ENCODE results near the gene KRTAP12-3. TPM values are rescaled to one million over a fixed set of nuclear protein-coding genes. Genes with fewer than 3 reads are reported as not detected.
"Not testable (repeated sequence)": the region's sequence is repeated elsewhere in the genome, so short reads cannot be mapped to it uniquely, and the experiment has no call there.

KRTAP12-3 gene
- total and polyA plus RNA-seq, 9 donors = not detected

DNA sequence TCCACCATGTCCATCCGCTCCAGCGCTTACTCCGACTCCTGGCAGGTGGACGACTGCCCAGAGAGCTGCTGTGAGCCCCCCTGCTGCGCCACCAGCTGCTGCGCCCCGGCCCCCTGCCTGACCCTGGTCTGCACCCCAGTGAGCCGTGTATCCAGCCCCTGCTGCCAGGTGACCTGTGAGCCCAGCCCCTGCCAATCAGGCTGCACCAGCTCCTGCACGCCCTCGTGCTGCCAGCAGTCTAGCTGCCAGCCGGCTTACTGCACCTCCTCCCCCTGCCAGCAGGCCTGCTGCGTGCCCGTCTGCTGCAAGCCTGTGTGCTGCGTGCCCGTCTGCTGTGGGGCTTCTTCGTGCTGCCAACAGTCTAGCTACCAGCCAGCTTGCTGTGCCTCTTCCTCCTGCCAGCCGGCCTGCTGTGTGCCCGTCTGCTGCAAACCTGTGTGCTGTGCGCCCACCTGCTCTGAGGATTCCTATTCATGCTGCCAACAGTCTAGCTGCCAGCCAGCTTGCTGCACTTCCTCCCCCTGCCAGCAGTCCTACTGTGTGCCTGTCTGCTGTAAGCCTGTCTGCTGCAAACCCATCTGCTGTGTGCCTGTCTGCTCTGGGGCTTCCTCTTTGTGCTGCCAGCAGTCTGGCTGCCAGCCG, 30.4 kb upstream of the KRTAP12-3 start:
- not testable (repeated sequence) for H3K27ac ChIP-seq (ENCODE audit: low read length); H3K4me1 ChIP-seq (ENCODE audit: control insufficient read depth, insufficient read depth, low read length); H3K36me3 ChIP-seq (ENCODE audit: control insufficient read depth, insufficient read depth, low read length); H3K27me3 ChIP-seq (ENCODE audit: control insufficient read depth, insufficient read depth, low read length); H3K4me3 ChIP-seq (ENCODE audit: low read length); DNase-seq
- peaks cover 20% of the 10 kb centered on the region for H3K9me3 ChIP-seq (replicated peaks; ENCODE audit: control insufficient read depth, low read depth, low read length)
- WGBS (ENCODE audit: insufficient coverage) = 82% methylated on average over 13 of the region's 20 CpGs

DNA sequence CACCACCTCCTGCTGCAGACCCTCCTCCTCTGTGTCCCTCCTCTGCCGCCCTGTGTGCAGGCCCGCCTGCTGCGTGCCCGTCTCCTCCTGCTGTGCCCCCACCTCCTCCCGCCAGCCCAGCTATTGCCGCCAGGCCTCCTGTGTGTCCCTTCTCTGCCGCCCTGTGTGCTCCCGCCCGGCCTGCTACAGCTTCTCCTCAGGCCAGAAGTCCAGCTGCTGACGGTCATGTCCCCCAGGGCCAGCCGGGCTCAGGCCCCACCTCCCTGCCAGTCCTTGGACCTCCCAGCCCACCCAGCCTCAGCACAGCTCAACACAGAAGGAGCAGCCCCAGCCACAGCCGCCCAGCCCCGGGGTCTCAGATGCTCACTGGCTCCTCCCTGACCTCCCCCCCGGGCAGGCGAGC, 29.9 kb upstream of the KRTAP12-3 start:
- not testable (repeated sequence) for H3K36me3 ChIP-seq (ENCODE audit: control insufficient read depth, insufficient read depth, low read length); H3K4me1 ChIP-seq (ENCODE audit: control insufficient read depth, insufficient read depth, low read length); DNase-seq; H3K27ac ChIP-seq (ENCODE audit: low read length); H3K4me3 ChIP-seq (ENCODE audit: low read length); H3K27me3 ChIP-seq (ENCODE audit: control insufficient read depth, insufficient read depth, low read length)
- WGBS (ENCODE audit: insufficient coverage) = 26% methylated on average over 14 of the region's 15 CpGs
- peaks cover 18% of the 10 kb centered on the region for H3K9me3 ChIP-seq (replicated peaks; ENCODE audit: control insufficient read depth, low read depth, low read length)

DNA sequence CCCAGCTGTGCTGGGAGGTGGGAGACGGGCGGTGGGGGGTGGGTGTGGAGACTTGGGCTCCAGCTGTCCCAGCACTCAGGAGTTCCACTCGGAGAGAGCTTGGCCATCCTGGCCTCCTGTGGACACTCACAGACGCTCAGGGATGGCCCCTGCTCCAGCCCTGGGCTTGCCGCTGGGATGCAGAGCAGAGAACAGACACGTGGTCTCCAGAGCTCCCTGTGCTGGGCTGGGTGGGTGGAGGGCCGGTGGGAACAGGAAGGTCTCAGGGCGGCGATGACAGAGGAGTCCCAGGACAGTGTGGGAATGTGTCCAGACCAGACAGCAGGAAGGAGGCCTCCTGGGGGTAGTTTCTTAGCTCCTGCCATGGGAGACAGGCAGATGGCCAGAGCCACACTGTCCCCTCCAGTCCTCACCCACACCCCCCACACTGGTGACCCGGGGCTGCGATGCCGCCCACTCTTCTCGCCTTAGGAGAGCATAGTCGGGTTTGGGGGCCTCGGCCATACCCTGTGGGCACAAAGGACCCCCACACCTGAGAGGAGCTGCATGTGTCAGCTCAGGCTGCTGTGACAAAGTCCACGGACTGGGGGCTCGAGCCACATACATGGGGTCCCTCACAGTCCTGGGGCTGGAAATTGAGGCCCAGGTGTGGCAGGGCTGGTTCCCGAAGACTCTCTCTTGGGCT, 28.9 kb upstream of the KRTAP12-3 start:
- H3K27me3 ChIP-seq (ENCODE audit: control insufficient read depth, insufficient read depth, low read length) = peaks cover 6% of the 10 kb centered on the region
- peaks cover 3% of the 10 kb centered on the region for H3K4me1 ChIP-seq (ENCODE audit: control insufficient read depth, insufficient read depth, low read length)
- H3K36me3 ChIP-seq (ENCODE audit: control insufficient read depth, insufficient read depth, low read length) = no peaks in the 10 kb centered on the region
- no peak overlapping the region for H3K27ac ChIP-seq (ENCODE audit: low read length)
- peaks cover 13% of the 10 kb centered on the region for H3K9me3 ChIP-seq (replicated peaks; ENCODE audit: control insufficient read depth, low read depth, low read length)
- 58% methylated on average over 9 of the region's 18 CpGs for WGBS (ENCODE audit: insufficient coverage)
- H3K4me3 ChIP-seq (ENCODE audit: low read length) = no peak overlapping the region
- DNase-seq = no peak

DNA sequence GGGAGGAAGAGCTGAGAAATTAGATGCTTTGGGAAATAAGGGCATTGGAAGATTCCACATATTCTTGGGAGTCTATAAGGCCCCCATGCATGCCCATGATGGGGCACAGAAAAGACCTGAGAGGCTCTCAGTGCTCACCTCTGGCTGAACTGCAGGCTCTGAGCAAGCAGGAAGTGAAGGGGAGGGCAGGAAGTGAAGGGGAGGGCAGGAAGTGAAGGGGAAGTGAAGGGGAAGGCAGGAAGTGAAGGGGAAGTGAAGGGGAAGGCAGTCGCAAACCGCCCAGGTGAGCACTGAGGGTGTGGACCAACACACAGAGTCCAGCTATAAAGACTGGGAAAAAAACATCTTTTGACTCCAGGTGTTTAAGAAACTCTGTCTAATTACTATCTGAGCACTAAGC, 27.3 kb upstream of the KRTAP12-3 start:
- Histone ChIP-seq H3K9me3 (replicated peaks; ENCODE audit: control insufficient read depth, low read depth, low read length) (peaks cover 7% of the 10 kb centered on the region), H3K4me1 (ENCODE audit: control insufficient read depth, insufficient read depth, low read length) (peaks cover 3% of the 10 kb centered on the region), H3K27me3 (ENCODE audit: control insufficient read depth, insufficient read depth, low read length) (peaks cover 6% of the 10 kb centered on the region), H3K4me3 (ENCODE audit: low read length) (no peak overlapping the region), H3K27ac (ENCODE audit: low read length) (no peak overlapping the region), H3K36me3 (ENCODE audit: control insufficient read depth, insufficient read depth, low read length) (no peaks in the 10 kb centered on the region)
- DNase-seq = no peak
- 76% methylated on average over 2 of the region's 2 CpGs for WGBS (ENCODE audit: insufficient coverage)

DNA sequence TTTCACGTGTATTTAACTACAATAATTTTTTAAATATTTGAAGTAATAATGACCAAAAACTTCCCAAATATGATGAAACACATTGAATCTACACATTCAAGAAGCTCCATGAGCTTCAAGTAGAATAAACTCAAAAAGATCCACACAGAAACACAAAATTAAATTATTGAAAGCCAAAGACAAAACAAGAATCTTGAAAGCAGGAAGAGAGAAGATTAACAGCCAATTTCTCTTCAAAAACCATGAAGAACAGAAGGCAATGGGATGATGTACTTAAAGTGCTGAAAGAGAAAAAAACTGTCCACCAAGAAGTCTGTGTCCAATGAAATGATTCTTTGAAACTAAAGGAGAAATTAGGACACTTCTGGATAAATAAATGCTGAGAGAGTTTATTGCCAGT, 25.7 kb upstream of the KRTAP12-3 start:
- Histone ChIP-seq H3K4me1 (ENCODE audit: control insufficient read depth, insufficient read depth, low read length) (peaks cover 3% of the 10 kb centered on the region), H3K4me3 (ENCODE audit: low read length) (no peak overlapping the region), H3K9me3 (replicated peaks; ENCODE audit: control insufficient read depth, low read depth, low read length) (peaks cover 7% of the 10 kb centered on the region), H3K27ac (ENCODE audit: low read length) (no peak overlapping the region), H3K36me3 (ENCODE audit: control insufficient read depth, insufficient read depth, low read length) (no peaks in the 10 kb centered on the region), H3K27me3 (ENCODE audit: control insufficient read depth, insufficient read depth, low read length) (peaks cover 6% of the 10 kb centered on the region)
- no CpG with 5 or more reads among the region's 1 CpG for WGBS (ENCODE audit: insufficient coverage)
- DNase-seq = no peak

DNA sequence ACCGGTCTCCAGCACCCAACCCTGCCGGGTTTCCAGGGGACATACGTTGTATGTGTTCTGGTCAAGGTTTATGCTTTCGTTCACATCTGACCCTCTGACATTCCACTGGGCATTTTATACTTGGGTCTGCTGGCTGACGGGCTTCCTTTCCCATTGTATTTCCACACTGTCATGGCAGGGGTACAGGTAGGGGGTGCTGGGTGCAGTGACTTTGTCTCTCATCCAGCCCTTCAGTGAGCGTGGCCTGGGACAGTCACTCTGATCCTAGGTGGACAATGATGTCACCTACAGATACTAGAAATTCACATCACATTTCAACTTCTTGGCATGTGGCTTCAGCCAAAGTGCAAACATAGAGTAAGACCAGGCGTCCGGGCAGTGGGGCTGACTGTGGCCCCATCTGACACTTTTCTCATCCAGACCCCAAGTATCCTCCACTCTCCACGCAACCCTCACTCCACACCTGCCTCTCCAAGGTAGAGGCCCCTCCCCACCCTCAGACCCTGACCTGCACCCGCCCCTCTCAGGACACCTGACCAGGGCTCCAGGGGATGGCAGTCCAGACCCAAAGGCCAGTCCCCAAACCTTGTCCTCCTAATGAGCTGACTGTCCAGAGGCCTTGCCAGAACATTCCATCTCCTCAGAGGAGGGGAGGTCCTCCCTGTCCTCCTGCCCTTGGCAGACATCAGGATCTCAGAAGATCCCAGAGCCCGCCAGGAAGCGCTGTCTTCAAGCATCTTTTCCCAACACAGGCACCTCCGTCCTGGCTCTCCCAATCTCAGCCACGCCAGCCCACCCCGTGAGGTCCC, 21.3 kb upstream of the KRTAP12-3 start:
- H3K27ac ChIP-seq (ENCODE audit: low read length) = no peak overlapping the region
- no peak overlapping the region for H3K4me3 ChIP-seq (ENCODE audit: low read length)
- peaks cover 6% of the 10 kb centered on the region for H3K9me3 ChIP-seq (replicated peaks; ENCODE audit: control insufficient read depth, low read depth, low read length)
- H3K27me3 ChIP-seq (ENCODE audit: control insufficient read depth, insufficient read depth, low read length) = no peaks in the 10 kb centered on the region
- DNase-seq = no peak
- 72% methylated on average over 13 of the region's 15 CpGs for WGBS (ENCODE audit: insufficient coverage)
- peaks cover 2% of the 10 kb centered on the region for H3K4me1 ChIP-seq (ENCODE audit: control insufficient read depth, insufficient read depth, low read length)
- no peaks in the 10 kb centered on the region for H3K36me3 ChIP-seq (ENCODE audit: control insufficient read depth, insufficient read depth, low read length)

DNA sequence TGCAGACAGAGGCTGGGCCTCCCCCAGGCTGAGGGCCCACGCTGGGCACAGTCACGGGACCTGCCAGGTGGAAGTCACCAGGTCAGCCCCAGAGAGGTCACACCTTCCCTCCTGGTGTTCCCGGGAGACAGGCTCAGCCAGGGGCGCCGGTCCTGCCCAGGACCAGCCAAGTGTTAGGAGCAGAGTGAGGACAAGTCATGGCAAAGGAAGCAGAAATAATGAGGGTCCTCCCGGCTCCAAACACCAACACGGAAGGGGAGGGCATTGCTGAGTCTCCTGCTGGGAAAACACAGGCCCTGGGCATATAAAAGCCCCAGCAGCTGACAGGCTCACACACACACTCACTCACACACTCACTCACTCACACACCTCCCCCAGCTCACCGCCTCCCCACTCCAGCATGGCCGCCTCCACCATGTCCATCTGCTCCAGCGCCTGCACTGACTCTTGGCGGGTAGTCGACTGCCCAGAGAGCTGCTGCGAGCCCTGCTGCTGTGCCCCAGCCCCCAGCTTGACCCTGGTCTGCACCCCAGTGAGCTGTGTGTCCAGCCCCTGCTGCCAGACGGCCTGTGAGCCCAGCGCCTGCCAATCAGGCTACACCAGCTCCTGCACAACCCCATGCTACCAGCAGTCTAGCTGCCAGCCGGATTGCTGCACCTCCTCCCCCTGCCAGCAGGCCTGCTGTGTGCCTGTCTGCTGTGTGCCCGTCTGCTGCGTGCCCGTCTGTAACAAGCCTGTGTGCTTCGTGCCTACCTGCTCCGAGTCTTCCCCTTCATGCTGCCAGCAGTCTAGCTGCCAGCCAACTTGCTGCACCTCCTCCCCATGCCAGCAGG, 20.5 kb upstream of the KRTAP12-3 start, which contains the start of gene KRTAP10-10:
Gene KRTAP10-10, plus strand, starts transcription at position 339 of the 833 bp plus-strand sequence. Its CDS starts 62 bp downstream, at position 401.
- no peak within 1 kb of the TSS for H3K27ac ChIP-seq (ENCODE audit: low read length)
- H3K36me3 ChIP-seq (ENCODE audit: control insufficient read depth, insufficient read depth, low read length) = no peaks in the 10 kb centered on the region
- no peak for DNase-seq
- WGBS (ENCODE audit: insufficient coverage) = 61% methylated on average over 15 of the region's 21 CpGs
- H3K4me1 ChIP-seq (ENCODE audit: control insufficient read depth, insufficient read depth, low read length) = peaks cover 2% of the 10 kb centered on the region
- peaks cover 2% of the 10 kb centered on the region for H3K9me3 ChIP-seq (replicated peaks; ENCODE audit: control insufficient read depth, low read depth, low read length)
- H3K4me3 ChIP-seq (ENCODE audit: low read length) = no peak within 1 kb of the TSS
- no peaks in the 10 kb centered on the region for H3K27me3 ChIP-seq (ENCODE audit: control insufficient read depth, insufficient read depth, low read length)

DNA sequence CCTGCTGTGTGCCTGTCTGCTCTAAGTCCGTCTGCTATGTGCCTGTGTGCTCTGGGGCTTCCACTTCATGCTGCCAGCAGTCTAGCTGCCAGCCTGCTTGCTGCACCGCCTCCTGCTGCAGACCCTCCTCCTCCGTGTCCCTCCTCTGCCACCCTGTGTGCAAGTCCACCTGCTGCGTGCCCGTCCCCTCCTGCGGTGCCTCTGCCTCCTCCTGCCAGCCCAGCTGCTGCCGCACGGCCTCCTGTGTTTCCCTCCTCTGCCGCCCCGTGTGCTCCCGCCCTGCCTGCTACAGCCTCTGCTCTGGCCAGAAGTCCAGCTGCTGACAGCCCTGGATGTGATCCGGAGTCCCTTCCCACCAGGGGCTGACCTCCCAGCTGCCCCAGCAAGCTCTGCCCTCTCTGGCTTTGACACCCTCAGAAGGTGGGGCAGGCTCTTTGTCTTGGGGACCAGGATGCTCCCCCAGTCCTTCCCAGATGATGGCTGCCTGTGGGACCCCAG, 19.8 kb upstream of the KRTAP12-3 start:
- H3K9me3 ChIP-seq (replicated peaks; ENCODE audit: control insufficient read depth, low read depth, low read length); H3K27ac ChIP-seq (ENCODE audit: low read length); H3K4me3 ChIP-seq (ENCODE audit: low read length); H3K4me1 ChIP-seq (ENCODE audit: control insufficient read depth, insufficient read depth, low read length); H3K36me3 ChIP-seq (ENCODE audit: control insufficient read depth, insufficient read depth, low read length); DNase-seq; H3K27me3 ChIP-seq (ENCODE audit: control insufficient read depth, insufficient read depth, low read length): not testable (repeated sequence)
- 57% methylated on average over 3 of the region's 12 CpGs for WGBS (ENCODE audit: insufficient coverage)

DNA sequence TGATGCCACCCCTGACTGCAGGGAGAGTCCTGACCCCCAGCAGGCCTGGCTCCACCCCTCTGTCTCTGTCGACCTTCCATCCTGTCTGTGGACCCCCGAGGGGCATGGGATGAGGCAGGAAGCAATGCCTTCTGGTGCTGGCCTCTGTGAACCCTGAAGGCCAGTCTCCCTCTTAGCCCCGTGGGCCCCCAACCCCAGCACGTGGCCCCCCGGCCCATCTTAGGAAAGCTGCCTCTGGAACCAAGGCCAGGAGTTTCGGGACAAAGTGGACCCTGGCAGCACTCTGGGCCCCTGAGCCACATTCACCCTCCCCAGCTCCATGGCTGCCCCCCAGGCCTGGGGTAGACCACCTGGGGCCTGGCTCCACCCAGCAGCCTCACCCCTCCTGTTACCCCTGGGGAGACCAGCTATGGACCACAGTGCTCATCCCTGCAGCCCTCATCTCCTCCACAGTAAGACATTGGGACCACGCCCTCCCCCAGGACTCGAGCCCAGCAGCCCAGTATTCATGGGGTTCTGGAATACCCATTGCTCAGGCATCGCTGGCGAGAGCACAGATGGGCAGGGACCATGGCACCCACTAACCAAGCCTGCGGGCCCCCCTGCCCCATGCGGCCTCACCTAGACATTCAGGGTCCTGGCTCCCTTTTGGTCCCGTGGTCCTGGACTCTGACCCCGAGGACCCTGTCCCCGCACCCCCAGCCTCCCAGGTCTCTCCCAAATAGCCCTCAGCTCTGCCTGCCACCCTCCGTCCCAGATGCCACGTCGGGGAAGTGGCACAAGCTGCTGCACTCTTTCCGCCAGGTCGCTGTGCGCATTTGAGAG, 19.0 kb upstream of the KRTAP12-3 start:
- not testable (repeated sequence) for H3K9me3 ChIP-seq (replicated peaks; ENCODE audit: control insufficient read depth, low read depth, low read length); H3K27ac ChIP-seq (ENCODE audit: low read length); H3K4me1 ChIP-seq (ENCODE audit: control insufficient read depth, insufficient read depth, low read length); H3K27me3 ChIP-seq (ENCODE audit: control insufficient read depth, insufficient read depth, low read length); H3K36me3 ChIP-seq (ENCODE audit: control insufficient read depth, insufficient read depth, low read length); H3K4me3 ChIP-seq (ENCODE audit: low read length); DNase-seq
- 89% methylated on average over 13 of the region's 21 CpGs for WGBS (ENCODE audit: insufficient coverage)

All from muscle of leg (tissue), 11 donors.